ENCODE measurements around the gene CLK3. TPM values are rescaled to one million over a fixed set of nuclear protein-coding genes. Genes with fewer than 3 reads are reported as not detected.

The CLK3 gene
- total and polyA plus RNA-seq, 2 of the 8 experiments (the other 6 are each of a cell fraction or from before 2014, with no cell fraction given) = 43.5 to 67.3 TPM

DNA sequence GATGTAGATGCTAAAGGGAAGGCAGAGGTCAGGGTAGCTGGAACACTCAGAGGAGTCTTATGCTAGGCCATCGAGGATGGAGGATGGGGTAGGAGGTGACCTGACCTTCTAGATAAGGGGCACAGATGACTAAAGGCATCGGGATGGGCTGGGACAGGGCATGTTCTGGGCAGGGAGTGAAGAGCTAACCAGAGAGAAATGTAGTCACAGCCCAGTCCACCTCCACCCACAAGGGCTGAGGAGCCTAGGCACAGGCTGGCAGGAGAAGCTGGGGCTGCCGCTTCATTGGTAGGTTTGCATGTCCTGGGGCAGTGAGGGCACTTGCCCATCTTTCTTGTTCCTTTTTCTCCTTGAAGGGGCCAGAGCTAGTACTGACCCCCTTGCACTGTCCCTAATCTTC lies 12.6 kb downstream of the CLK3 start:
- H3K9ac ChIP-seq (replicated peaks in 1 of 4; ENCODE audit: extremely low read depth in 1 of 4, low read depth in 3 of 4, low read length in 3 of 4) = no peak overlapping the region
- WGBS, 2 experiments (ENCODE audit: extremely low coverage in 1 of 2, insufficient coverage in 1 of 2, insufficient read length in 1 of 2, insufficient replicate concordance in 2 of 2, low coverage in 1 of 2, low lambda C conversion rate in 2 of 2, missing lambda C conversion rate in 1 of 2) = 91% methylated on average over 3 of the region's 3 CpGs; no CpG with 5 or more reads in 1 of the 2 experiments
- H2BK12ac ChIP-seq (ENCODE audit: low read depth, low read length) = no peak overlapping the region
- H3K9me3 ChIP-seq (ENCODE audit: insufficient read depth in 2 of 2, low read depth in 1 of 2, low read length in 1 of 2) = no peaks in the 10 kb centered on the region
- H2BK5ac ChIP-seq (ENCODE audit: low read depth, low read length) = no peak overlapping the region
- H3K4me3 ChIP-seq (ENCODE audit: extremely low read depth in 1 of 4, insufficient read depth in 2 of 4, low read depth in 3 of 4, low read length in 4 of 4) = no peak overlapping the region
- H2AFZ ChIP-seq (ENCODE audit: low read length) = no peak overlapping the region
- H4K5ac ChIP-seq (ENCODE audit: insufficient read length, low read depth, low read length) = no peak overlapping the region
- H2BK20ac ChIP-seq (ENCODE audit: low read length) = no peak overlapping the region
- no peak overlapping the region for H3K4me2 ChIP-seq (ENCODE audit: insufficient read depth in 1 of 2, low read depth in 2 of 2, low read length in 2 of 2)
- H3K23ac ChIP-seq (ENCODE audit: insufficient read length) = no peak overlapping the region
- no peak overlapping the region for H2BK15ac ChIP-seq (ENCODE audit: low read length)
- H3K18ac ChIP-seq (ENCODE audit: extremely low read depth, low read length) = no peak overlapping the region
- H3K79me1 ChIP-seq (ENCODE audit: low read depth, low read length) = no peaks in the 10 kb centered on the region; the same call in 1 of the 2 replicates
- peaks cover 49 to 74% (median 58%) of the 10 kb centered on the region in 4 experiments for H3K36me3 ChIP-seq (ENCODE audit: control insufficient read depth in 2 of 4, insufficient read depth in 4 of 4, low read length in 3 of 4)
- no peaks in the 10 kb centered on the region for H3K23me2 ChIP-seq (ENCODE audit: low read depth, low read length)
- no peak overlapping the region for H4K8ac ChIP-seq (ENCODE audit: extremely low read depth, insufficient read depth, low read length)
- no peaks in the 10 kb centered on the region for H3K79me2 ChIP-seq (ENCODE audit: control insufficient read depth in 1 of 2, insufficient read depth in 2 of 2, low read length in 2 of 2)
- H3K4ac ChIP-seq (replicated peaks; ENCODE audit: insufficient read length, low read depth, low read length) = no peak overlapping the region
- H3K56ac ChIP-seq (replicated peaks; ENCODE audit: insufficient read length, low read depth, low read length) = no peak overlapping the region
- H4K91ac ChIP-seq (replicated peaks; ENCODE audit: insufficient read length, low read length) = no peak overlapping the region
- FAIRE-seq (no peak), DNase-seq (ENCODE audit: low read depth in 1 of 2, low spot score in 2 of 2) (no peak)
- no peak overlapping the region for H2BK120ac ChIP-seq (replicated peaks; ENCODE audit: low read depth, low read length)
- ChIA-PET POLR2A (ENCODE audit: partially characterized antibody) (interaction anchor here (0.7 to 6.5 kb wide), 5 partner anchors 12 to 189 kb away, joined by 3 to 38 read pairs (median 3); partner anchors contain the start of gene CLK3), CTCF (ENCODE audit: partially characterized antibody) (interaction anchor here (0.7 to 37.5 kb wide), 5 partner anchors 11 to 146 kb away, joined by 3 to 1439 read pairs (median 5); partner anchors contain the start of genes CSK and CYP1A2)
- no peak overlapping the region for H2AK5ac ChIP-seq (ENCODE audit: low read depth, low read length)
- H3K4me1 ChIP-seq (replicated peaks in 1 of 4; ENCODE audit: control insufficient read depth in 3 of 4, insufficient read depth in 4 of 4, low read length in 3 of 4) = no peaks in the 10 kb centered on the region
- no peaks in the 10 kb centered on the region for H3K27me3 ChIP-seq (replicated peaks in 1 of 4; ENCODE audit: control insufficient read depth in 3 of 4, extremely low read depth in 1 of 4, insufficient read depth in 3 of 4, low read length in 3 of 4)
- peaks cover 10 to 36% of the 10 kb centered on the region in 2 experiments for H4K20me1 ChIP-seq (replicated peaks in 1 of 2; ENCODE audit: control insufficient read depth in 1 of 2, insufficient read depth in 2 of 2, low read length in 2 of 2)
- no peak overlapping the region for H3K14ac ChIP-seq (ENCODE audit: insufficient read length)
- no peak overlapping the region for H3K27ac ChIP-seq (ENCODE audit: low read depth, low read length)
- TF ChIP-seq SRF (IDR thresholded peaks at IDR 0.05; ENCODE audit: low read depth, low read length) (no peak), BACH1 (IDR thresholded peaks at IDR 0.05; ENCODE audit: low read length) (no peak), SIX5 (IDR thresholded peaks at IDR 0.05; ENCODE audit: low read depth, low read length) (no peak), KDM5A (IDR thresholded peaks at IDR 0.05; ENCODE audit: low read length) (no peak), MAFK (IDR thresholded peaks at IDR 0.05; ENCODE audit: low read depth, low read length) (no peak), SIN3A (conservative IDR thresholded peaks at IDR 0.05 in 1 of 2, IDR thresholded peaks at IDR 0.05 in 1 of 2; ENCODE audit: low read depth in 1 of 2, low read length in 2 of 2) (no peak), RXRA (IDR thresholded peaks at IDR 0.05; ENCODE audit: insufficient read depth, low read depth, low read length) (no peak), HDAC2 (IDR thresholded peaks at IDR 0.05; ENCODE audit: borderline replicate concordance in 1 of 2, low read depth in 2 of 2, low read length in 2 of 2) (no peak)
- TF ChIP-seq, protein P1, sequence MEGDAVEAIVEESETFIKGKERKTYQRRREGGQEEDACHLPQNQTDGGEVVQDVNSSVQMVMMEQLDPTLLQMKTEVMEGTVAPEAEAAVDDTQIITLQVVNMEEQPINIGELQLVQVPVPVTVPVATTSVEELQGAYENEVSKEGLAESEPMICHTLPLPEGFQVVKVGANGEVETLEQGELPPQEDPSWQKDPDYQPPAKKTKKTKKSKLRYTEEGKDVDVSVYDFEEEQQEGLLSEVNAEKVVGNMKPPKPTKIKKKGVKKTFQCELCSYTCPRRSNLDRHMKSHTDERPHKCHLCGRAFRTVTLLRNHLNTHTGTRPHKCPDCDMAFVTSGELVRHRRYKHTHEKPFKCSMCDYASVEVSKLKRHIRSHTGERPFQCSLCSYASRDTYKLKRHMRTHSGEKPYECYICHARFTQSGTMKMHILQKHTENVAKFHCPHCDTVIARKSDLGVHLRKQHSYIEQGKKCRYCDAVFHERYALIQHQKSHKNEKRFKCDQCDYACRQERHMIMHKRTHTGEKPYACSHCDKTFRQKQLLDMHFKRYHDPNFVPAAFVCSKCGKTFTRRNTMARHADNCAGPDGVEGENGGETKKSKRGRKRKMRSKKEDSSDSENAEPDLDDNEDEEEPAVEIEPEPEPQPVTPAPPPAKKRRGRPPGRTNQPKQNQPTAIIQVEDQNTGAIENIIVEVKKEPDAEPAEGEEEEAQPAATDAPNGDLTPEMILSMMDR (IDR thresholded peaks at IDR 0.05; ENCODE audit: control extremely low read depth in 1 of 3, insufficient read depth in 1 of 3, low read depth in 1 of 3, low read length in 3 of 3) = no peak
- TF ChIP-seq, protein P2, sequence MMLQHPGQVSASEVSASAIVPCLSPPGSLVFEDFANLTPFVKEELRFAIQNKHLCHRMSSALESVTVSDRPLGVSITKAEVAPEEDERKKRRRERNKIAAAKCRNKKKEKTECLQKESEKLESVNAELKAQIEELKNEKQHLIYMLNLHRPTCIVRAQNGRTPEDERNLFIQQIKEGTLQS (IDR thresholded peaks at IDR 0.05; ENCODE audit: insufficient read depth, low read depth, low read length) = no peak

Measured in H1 (cell line).